ENCODE data around the gene GASK1A.

GRCh38 chr3:42937334-42937733 is 41.8 kb upstream of the GASK1A start:
- TF ChIP-seq ARNT (IDR thresholded peaks at IDR 0.05) (no peak), FOXA1 (IDR thresholded peaks at IDR 0.05) (no peak), BHLHE40 (IDR thresholded peaks at IDR 0.05; ENCODE audit: borderline replicate concordance) (no peak)

Data from HEK293T (cell line).